Mucosa of descending colon (tissue), 3 donors: Measurements from ENCODE around the gene TIAL1. TPM values are rescaled to one million over a fixed set of nuclear protein-coding genes. Genes with fewer than 3 reads are reported as not detected.
"Not testable (repeated sequence)": the region's sequence is repeated elsewhere in the genome, so short reads cannot be mapped to it uniquely, and the experiment has no call there.

Experiments
- ATAC-seq: fragments of 200-7000 bp; cut with Tn5 transposase; one replicate; pipeline ENCODE4 v1.9.1; 2020; ENCODE audit warnings: mild to moderate bottlenecking, moderate library complexity
- DNase-seq, 3 donors: peaks; one replicate each; pipeline ENCODE4 v3.0.0-alpha.2; 2020
- H3K36me3 ChIP-seq: fragments of 200-600 bp; one replicate; pipeline ENCODE4 v1.8.0; 2021; ENCODE audit warnings: low read depth, mild to moderate bottlenecking
- H3K4me1 ChIP-seq: fragments of 200-600 bp; one replicate; pipeline ENCODE4 v1.8.0; 2021; ENCODE audit warnings: low read depth, mild to moderate bottlenecking
- H3K4me3 ChIP-seq: fragments of 200-600 bp; one replicate; pipeline ENCODE4 v1.8.0; 2021; ENCODE audit warnings: mild to moderate bottlenecking
- H3K9me3 ChIP-seq: fragments of 200-600 bp; one replicate; pipeline ENCODE4 v1.8.0; 2021; ENCODE audit warnings: mild to moderate bottlenecking
- CTCF ChIP-seq: fragments of 200-600 bp; IDR thresholded peaks from one replicate; pipeline ENCODE4 v1.8.0; 2022; ENCODE audit warnings: antibody characterized with exemption, mild to moderate bottlenecking
- intact Hi-C, 2 donors: fragments of 100-400 bp; cut with DNase I in 1 of 2; cut with micrococcal nuclease in 1 of 2; formaldehyde crosslinking; loops; one replicate each; pipeline versions ENCODE4 v1.11.0 to v1.11.1; 2022; cut with DNase I, micrococcal nuclease
- total RNA-seq, 3 donors: library from RNA; stranded (reverse); fragmentation: NEBNext Ultra II Directional in 2 of 3; extraction: Animal tissue kit (Norgen Biotek cat#: 25700) in 2 of 3; gene quantifications; one replicate each; pipeline versions ENCODE4 v1.2.1 to v1.2.4, GENCODE V29; 2021 to 2023
- donor health status: DM: no; HTN: no; CAD: no; lungs with moderate emphysema.
- donor health status: DM: no; HTN: no; CAD: no.
- donor health status: DM: no; HTN: yes; CAD: no.

Gene TIAL1
- total RNA-seq, 3 donors from 2014 or later, result 85.6 to 122 (median 101) TPM

GRCh38 chr10:119575506-119575905 lies 21.3 kb downstream of the TIAL1 start:
- intact Hi-C loops, result no loop called here
- H3K36me3 ChIP-seq, result peaks cover 12% of the 10 kb centered on the region

DNA sequence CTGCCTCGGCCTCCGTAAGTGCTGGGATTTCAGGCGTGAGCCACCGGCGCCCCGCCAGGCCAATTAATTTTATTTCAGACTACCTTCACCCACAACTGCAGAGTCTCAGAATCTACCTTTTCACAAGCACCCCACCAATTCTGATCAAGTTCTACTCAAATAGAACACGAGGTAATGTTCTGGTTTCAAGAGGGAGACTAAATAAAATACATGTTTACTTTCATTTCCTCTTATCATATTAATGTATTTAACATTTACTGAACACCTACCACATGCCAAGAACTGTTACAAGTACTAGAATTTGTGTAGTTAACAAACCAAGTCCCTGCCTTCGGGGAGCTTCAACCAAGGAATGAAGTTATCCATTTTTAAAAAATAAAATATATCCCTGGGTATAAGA lies 28.8 kb downstream of the TIAL1 start:
- intact Hi-C loops, result no loop called here
- H3K4me3 ChIP-seq, result no peak overlapping the region
- no peaks in the 10 kb centered on the region for H3K9me3 ChIP-seq
- no peak for DNase-seq
- no peaks in the 10 kb centered on the region for H3K4me1 ChIP-seq
- H3K36me3 ChIP-seq, result no peaks in the 10 kb centered on the region
- ATAC-seq, result no peak
- no peak for TF ChIP-seq CTCF

More at GRCh38 chr10:119575506-119575905, 21.3 kb downstream of the TIAL1 start:
- H3K9me3 ChIP-seq, result no peaks in the 10 kb centered on the region
- DNase-seq (no peak), ATAC-seq (peak; percentile 42)
- TF ChIP-seq CTCF, result no peak
- no peak overlapping the region for H3K4me3 ChIP-seq
- H3K4me1 ChIP-seq, result no peaks in the 10 kb centered on the region

DNA sequence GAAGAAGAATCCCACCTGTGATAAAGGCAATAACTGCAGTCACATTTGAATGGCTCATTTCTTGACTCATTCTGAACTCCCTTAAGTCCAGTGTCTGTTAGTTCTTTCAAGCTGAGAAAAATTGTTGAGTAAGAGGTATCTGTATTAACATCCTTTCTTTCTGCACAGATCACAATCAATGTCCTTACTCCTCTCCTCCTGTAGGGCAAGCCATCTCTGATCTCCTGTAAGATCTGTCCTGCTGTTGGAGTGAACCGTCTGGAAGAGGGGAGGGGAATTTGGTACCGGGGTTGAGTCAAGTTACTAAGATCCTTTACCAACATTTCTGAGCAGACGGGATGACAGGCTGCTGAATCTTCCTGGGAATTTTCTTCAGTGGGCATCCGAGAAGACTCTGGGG lies 34.7 kb downstream of the TIAL1 start:
- no peak for TF ChIP-seq CTCF
- Histone ChIP-seq H3K9me3 (no peaks in the 10 kb centered on the region), H3K4me3 (no peak overlapping the region), H3K4me1 (no peaks in the 10 kb centered on the region), H3K36me3 (no peaks in the 10 kb centered on the region)
- ATAC-seq (no peak), DNase-seq (no peak)
- intact Hi-C loops, result no loop called here

DNA sequence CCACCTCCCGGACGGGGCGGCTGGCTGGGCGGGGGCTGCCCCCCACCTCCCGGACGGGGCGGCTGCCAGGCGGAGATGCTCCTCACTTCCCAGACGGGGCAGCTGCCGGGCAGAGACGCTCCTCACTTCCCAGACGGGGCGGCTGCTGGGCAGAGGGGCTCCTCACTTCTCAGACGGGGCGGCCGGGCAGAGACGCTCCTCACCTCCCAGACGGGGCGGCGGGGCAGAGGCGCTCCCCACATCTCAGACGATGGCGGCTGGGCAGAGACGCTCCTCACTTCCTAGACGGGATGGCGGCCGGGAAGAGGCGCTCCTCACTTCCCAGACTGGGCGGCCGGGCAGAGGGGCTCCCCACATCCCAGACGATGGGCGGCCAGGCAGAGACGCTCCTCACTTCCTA lies 37.3 kb downstream of the TIAL1 start:
- ATAC-seq, H3K36me3 ChIP-seq, H3K4me3 ChIP-seq, H3K4me1 ChIP-seq, intact Hi-C loops, DNase-seq, H3K9me3 ChIP-seq: not testable (repeated sequence)

DNA sequence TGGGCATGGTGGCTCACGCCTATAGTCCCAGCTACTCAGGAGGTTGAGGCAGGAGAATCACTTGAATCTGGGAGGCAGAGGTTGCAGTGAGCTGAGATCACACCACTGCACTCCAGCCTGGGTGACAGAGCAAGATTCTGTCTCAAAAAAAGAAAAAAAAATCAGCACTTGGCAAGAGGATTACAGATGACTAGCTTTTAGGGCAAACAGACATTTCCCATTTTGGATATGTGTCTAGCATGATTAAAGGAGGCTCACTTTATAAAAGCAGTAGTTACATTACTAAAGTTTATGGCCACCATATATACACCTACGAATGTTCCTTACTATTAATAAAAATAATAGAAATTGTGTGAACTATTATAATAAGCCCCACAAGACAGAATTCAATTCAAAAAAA lies 40.7 kb downstream of the TIAL1 start:
- ATAC-seq, DNase-seq, H3K4me3 ChIP-seq, H3K9me3 ChIP-seq, H3K4me1 ChIP-seq, H3K36me3 ChIP-seq, intact Hi-C loops: not testable (repeated sequence)

DNA sequence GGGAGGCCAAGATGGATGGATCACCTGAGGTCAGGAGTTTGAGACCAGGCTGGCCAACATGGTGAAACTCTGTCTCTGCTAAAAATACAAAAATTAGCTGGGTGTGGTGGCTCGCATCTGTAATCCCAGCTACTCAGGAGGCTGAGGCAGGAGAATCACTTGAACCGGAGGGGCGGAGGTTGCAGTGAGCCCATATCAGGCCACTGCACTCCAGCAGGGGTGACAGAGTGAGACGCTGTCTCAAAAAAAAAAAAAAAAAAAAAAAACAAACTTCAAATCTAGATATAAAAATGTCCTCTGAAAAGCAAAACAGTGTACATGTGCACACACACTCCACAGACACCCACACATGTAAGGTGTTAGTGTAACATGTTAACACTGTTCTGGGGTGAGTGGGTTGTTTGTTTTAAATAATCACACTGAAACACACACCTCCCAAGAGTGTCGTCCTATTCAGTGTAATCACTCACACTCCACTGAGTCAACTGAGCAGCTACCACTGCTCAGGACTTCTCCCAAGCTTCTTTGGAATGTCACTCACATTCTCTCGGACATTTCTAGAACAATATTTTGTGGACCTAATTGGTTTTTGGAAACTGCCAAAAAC lies 41.5 kb downstream of the TIAL1 start:
- ATAC-seq (no peak), DNase-seq (no peak)
- no peak overlapping the region for H3K4me3 ChIP-seq
- H3K9me3 ChIP-seq, result no peaks in the 10 kb centered on the region
- intact Hi-C loops, result no loop called here
- no peak for TF ChIP-seq CTCF
- H3K4me1 ChIP-seq, result no peaks in the 10 kb centered on the region
- H3K36me3 ChIP-seq, result no peaks in the 10 kb centered on the region

GRCh38 chr10:119550827-119551226 lies 45.9 kb downstream of the TIAL1 start:
- intact Hi-C loops, result no loop called here
- Histone ChIP-seq H3K4me3 (no peak overlapping the region), H3K9me3 (no peaks in the 10 kb centered on the region), H3K4me1 (no peaks in the 10 kb centered on the region), H3K36me3 (no peaks in the 10 kb centered on the region)
- no peak for TF ChIP-seq CTCF
- no peak for ATAC-seq
- no peak for DNase-seq
